HAP-1 (cell line): ENCODE results near the gene ANKRD16.

ENCODE experiments used
- DNase-seq, 2 experiments: peaks; one replicate each; pipeline ENCODE4 v3.0.0-alpha.2; 2016 to 2020; ENCODE audit warnings: low spot score in 2 of 2
- H3K27me3 ChIP-seq: fragments of 250-450 bp; sonication (Bioruptor Pico); 2 replicates; pipeline ENCODE4 v1.5.1; 2020; ENCODE audit warnings: low read depth, mild to moderate bottlenecking, moderate library complexity
- H3K36me3 ChIP-seq: fragments of 250-450 bp; sonication (Bioruptor Pico); replicated peaks from 2 replicates; pipeline ENCODE4 v1.5.1; 2020; ENCODE audit warnings: mild to moderate bottlenecking
- H3K4me1 ChIP-seq: fragments of 250-450 bp; sonication (Bioruptor Pico); 2 replicates; pipeline ENCODE4 v1.5.1; 2020; ENCODE audit warnings: mild to moderate bottlenecking
- H3K4me3 ChIP-seq: fragments of 250-450 bp; sonication (Bioruptor Pico); 2 replicates; pipeline ENCODE4 v1.5.1; 2020; ENCODE audit warnings: mild to moderate bottlenecking, moderate library complexity
- H3K9me3 ChIP-seq: fragments of 250-450 bp; sonication (Bioruptor Pico); 2 replicates; pipeline ENCODE4 v1.5.1; 2020; ENCODE audit warnings: mild to moderate bottlenecking, moderate library complexity
- in situ Hi-C: fragments of 300-500 bp; cut with MboI; formaldehyde crosslinking; loops from 3 replicates; pipeline ENCODE4 v1.14.3; 2020; ENCODE audit warnings: low sequenced_read_pairs, inconsistent platforms, mixed read lengths

Gene ANKRD16

DNA sequence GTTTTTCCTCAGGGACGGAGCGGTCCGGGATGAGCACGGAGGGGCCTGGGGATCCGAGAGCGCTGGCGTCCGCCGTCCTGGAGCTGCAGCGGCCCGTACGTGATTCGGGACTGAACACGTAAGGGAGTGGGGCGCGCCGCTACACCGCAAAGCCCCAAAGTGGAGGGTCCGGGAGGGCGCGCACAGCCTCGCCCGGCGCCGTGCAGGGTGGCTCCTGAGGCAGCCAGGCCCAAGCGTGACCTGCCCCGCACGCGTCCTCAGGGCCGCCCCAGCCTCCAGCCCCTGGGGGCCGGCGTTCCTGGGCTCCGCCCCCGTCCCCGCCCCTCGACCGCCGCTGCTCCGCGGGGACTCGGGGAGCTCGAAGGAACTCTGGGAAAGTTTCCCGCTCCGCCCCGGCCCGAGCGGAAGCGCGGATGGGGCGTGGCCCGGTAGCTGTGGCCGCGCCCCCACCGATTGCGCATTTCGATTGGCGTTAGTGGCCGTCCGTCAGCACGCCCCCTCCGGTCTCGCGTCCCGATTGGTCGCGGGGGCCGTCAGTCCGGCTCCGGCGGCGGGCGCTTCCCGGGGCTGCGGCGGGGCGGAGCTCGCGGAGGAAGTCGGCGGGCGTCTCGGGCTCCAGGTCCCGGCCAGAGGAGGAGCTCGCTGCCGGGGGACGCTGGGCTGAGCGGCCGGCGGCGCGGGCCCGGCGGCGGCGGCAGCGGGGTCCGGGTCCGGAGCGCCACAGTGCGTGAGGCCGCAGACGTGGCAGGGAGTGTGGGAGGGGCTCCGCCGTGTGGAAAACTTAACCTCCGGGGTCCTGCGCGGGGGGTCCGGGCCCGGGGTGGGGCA lies at the start of gene ANKRD16, which contains the start of gene FBH1:
TSS of gene ANKRD16 (minus strand) at position 270 of the 828 bp plus-strand sequence. CDS start 539 bp downstream, outside the sequence.
TSS of gene FBH1 (plus strand) at position 620 of the 828 bp plus-strand sequence. CDS start at position 723, 103 bp downstream.
- peak; percentile 91 to 98 for DNase-seq
- H3K4me3 ChIP-seq, result peak within 1 kb of the TSS; percentile 92
- H3K36me3 ChIP-seq, result peaks cover 38% of the 10 kb centered on the region
- in situ Hi-C loops, result no loop called here
- no peaks in the 10 kb centered on the region for H3K9me3 ChIP-seq
- no peaks in the 10 kb centered on the region for H3K27me3 ChIP-seq
- H3K4me1 ChIP-seq, result peaks cover 19% of the 10 kb centered on the region

GRCh38 chr10:5938291-5938690 lies 48.6 kb upstream of the ANKRD16 start:
- H3K27me3 ChIP-seq, result no peaks in the 10 kb centered on the region
- no peaks in the 10 kb centered on the region for H3K9me3 ChIP-seq
- in situ Hi-C loops, result no loop called here
- no peaks in the 10 kb centered on the region for H3K4me1 ChIP-seq
- peaks cover 28% of the 10 kb centered on the region for H3K36me3 ChIP-seq
- no peak for DNase-seq
- no peak overlapping the region for H3K4me3 ChIP-seq

DNA sequence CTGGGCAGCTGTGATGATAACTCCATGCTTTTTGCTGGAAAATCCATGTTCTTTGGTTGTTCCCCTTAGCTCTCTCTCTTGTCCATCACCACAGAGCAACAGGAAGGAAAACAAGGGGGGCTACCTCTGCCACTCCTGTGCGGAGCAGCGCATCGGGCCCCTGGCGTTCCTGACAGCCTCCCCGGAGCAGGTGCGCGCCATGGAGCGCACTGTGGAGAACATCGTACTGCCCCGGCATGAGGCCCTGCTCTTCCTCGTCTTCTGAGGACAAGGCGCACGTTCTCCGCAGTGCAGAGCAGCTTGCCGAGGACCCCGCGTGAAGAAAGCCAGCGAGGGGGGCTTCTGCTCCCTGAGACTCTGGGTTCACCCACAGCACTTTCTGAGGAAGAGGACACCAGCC lies 47.3 kb upstream of the ANKRD16 start:
- no peak for DNase-seq
- peaks cover 32% of the 10 kb centered on the region for H3K36me3 ChIP-seq
- H3K4me3 ChIP-seq, result no peak overlapping the region
- H3K27me3 ChIP-seq, result no peaks in the 10 kb centered on the region
- no peaks in the 10 kb centered on the region for H3K9me3 ChIP-seq
- no peaks in the 10 kb centered on the region for H3K4me1 ChIP-seq
- in situ Hi-C loops, result no loop called here

GRCh38 chr10:5935628-5936027 lies 45.9 kb upstream of the ANKRD16 start:
- no peaks in the 10 kb centered on the region for H3K27me3 ChIP-seq
- no peaks in the 10 kb centered on the region for H3K4me1 ChIP-seq
- DNase-seq, result no peak
- in situ Hi-C loops, result no loop called here
- H3K4me3 ChIP-seq, result no peak overlapping the region
- H3K9me3 ChIP-seq, result no peaks in the 10 kb centered on the region
- H3K36me3 ChIP-seq, result peaks cover 42% of the 10 kb centered on the region

GRCh38 chr10:5933909-5934546 lies 44.3 kb upstream of the ANKRD16 start:
- Histone ChIP-seq H3K4me1 (no peaks in the 10 kb centered on the region), H3K27me3 (no peaks in the 10 kb centered on the region), H3K9me3 (no peaks in the 10 kb centered on the region), H3K4me3 (no peak overlapping the region), H3K36me3 (peaks cover 53% of the 10 kb centered on the region)
- DNase-seq, result no peak
- in situ Hi-C loops, result no loop called here

DNA sequence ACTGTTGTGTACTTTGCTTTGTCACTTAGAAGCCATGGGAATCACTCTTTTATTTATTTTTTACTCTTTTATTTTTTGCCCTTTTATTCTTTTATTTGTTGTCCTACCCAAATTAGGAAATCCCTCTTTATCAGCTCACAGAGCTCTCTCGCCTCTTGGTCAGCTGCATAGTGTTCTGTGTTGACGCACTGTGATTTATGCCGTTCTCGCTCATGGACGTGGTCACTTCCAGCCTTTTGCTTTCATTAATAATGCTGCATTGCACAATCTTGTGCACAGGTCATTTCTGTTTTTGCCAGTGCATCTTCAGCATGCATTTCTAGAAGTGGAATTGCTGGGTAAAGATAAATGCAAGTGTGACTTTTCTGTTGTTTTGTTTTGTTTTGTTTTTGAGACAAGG lies 42.7 kb upstream of the ANKRD16 start:
- Histone ChIP-seq H3K9me3 (no peaks in the 10 kb centered on the region), H3K36me3 (peaks cover 59% of the 10 kb centered on the region), H3K27me3 (no peaks in the 10 kb centered on the region), H3K4me1 (no peaks in the 10 kb centered on the region), H3K4me3 (no peak overlapping the region)
- no peak for DNase-seq
- in situ Hi-C loops, result no loop called here

DNA sequence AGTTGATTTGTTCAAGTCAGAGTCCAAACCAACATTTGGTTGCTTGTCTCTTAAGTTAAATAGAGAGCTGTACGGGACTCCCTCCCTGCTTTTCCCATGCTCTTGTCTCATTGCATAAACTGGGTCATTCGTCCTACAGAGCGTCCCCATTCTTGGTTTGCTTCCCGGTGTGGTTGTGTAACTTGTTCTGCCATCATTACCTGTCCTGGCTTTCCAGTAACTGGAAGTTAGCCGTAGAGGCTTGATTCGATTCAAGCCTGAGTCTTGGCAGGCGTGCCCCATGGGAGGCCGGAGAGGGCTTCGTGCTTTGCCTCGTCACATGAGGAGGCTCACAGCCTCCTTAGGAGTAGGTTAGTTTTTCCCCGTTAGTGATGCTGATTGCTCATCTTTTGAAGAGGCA lies 40.6 kb upstream of the ANKRD16 start:
- in situ Hi-C loops, result no loop called here
- H3K9me3 ChIP-seq, result no peaks in the 10 kb centered on the region
- no peak for DNase-seq
- no peaks in the 10 kb centered on the region for H3K27me3 ChIP-seq
- no peak overlapping the region for H3K4me3 ChIP-seq
- peaks cover 61% of the 10 kb centered on the region for H3K36me3 ChIP-seq
- no peaks in the 10 kb centered on the region for H3K4me1 ChIP-seq

DNA sequence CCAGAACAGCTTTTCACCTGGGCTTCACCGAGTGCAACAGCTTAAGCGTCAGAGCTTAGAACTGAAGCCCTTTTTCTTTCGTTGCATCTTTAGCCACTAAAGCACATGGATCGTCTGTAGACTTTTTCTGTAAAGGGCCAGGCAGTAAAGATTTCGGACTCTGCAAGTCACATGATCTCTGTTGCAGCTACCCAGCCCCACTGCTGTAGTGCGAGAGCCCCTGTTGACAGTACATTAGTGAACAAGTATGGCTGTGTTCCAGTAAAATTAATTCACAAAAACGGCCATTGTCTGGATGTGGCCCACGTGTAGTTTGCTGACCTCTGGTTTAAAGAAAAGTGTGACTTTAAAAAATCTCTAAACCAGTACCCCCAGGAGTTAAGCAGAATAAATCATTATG lies 39.7 kb upstream of the ANKRD16 start:
- in situ Hi-C loops, result no loop called here
- no peak overlapping the region for H3K4me3 ChIP-seq
- H3K9me3 ChIP-seq, result no peaks in the 10 kb centered on the region
- no peak for DNase-seq
- H3K4me1 ChIP-seq, result no peaks in the 10 kb centered on the region
- H3K27me3 ChIP-seq, result no peaks in the 10 kb centered on the region
- peaks cover 63% of the 10 kb centered on the region for H3K36me3 ChIP-seq

GRCh38 chr10:5927306-5927705 lies 37.6 kb upstream of the ANKRD16 start:
- no peak for DNase-seq
- Histone ChIP-seq H3K36me3 (peaks cover 71% of the 10 kb centered on the region), H3K4me1 (no peaks in the 10 kb centered on the region), H3K27me3 (no peaks in the 10 kb centered on the region), H3K9me3 (no peaks in the 10 kb centered on the region), H3K4me3 (no peak overlapping the region)
- in situ Hi-C loops, result no loop called here

- in situ Hi-C loops, result no loop called here
- Histone ChIP-seq H3K27me3 (no peaks in the 10 kb centered on the region), H3K36me3 (peaks cover 71% of the 10 kb centered on the region), H3K9me3 (no peaks in the 10 kb centered on the region), H3K4me1 (no peaks in the 10 kb centered on the region), H3K4me3 (no peak overlapping the region)
- DNase-seq, result no peak
Measured at GRCh38 chr10:5924889-5925288, 35.2 kb upstream of the ANKRD16 start.

- H3K36me3 ChIP-seq, result peaks cover 68% of the 10 kb centered on the region
- no peak for DNase-seq
- in situ Hi-C loops, result no loop called here
Measured at GRCh38 chr10:5921746-5922145, 32.1 kb upstream of the ANKRD16 start.

GRCh38 chr10:5919568-5919967 lies 29.9 kb upstream of the ANKRD16 start:
- Histone ChIP-seq H3K4me1 (no peaks in the 10 kb centered on the region), H3K9me3 (no peaks in the 10 kb centered on the region), H3K36me3 (peaks cover 65% of the 10 kb centered on the region), H3K4me3 (no peak overlapping the region), H3K27me3 (no peaks in the 10 kb centered on the region)
- DNase-seq, result no peak
- in situ Hi-C loops, result no loop called here

More at GRCh38 chr10:5921746-5922145, 32.1 kb upstream of the ANKRD16 start:
- no peak overlapping the region for H3K4me3 ChIP-seq
- H3K9me3 ChIP-seq, result no peaks in the 10 kb centered on the region
- H3K27me3 ChIP-seq, result no peaks in the 10 kb centered on the region
- H3K4me1 ChIP-seq, result no peaks in the 10 kb centered on the region

- Histone ChIP-seq H3K4me1 (no peaks in the 10 kb centered on the region), H3K36me3 (peaks cover 73% of the 10 kb centered on the region)
- in situ Hi-C loops, result no loop called here
Measured at GRCh38 chr10:5918763-5919162, 29.1 kb upstream of the ANKRD16 start.

GRCh38 chr10:5917305-5917704 lies 27.6 kb upstream of the ANKRD16 start:
- Histone ChIP-seq H3K4me1 (no peaks in the 10 kb centered on the region), H3K9me3 (no peaks in the 10 kb centered on the region), H3K36me3 (peaks cover 72% of the 10 kb centered on the region), H3K27me3 (no peaks in the 10 kb centered on the region), H3K4me3 (no peak overlapping the region)
- in situ Hi-C loops, result no loop called here
- no peak for DNase-seq

More at GRCh38 chr10:5918763-5919162, 29.1 kb upstream of the ANKRD16 start:
- no peaks in the 10 kb centered on the region for H3K27me3 ChIP-seq
- no peaks in the 10 kb centered on the region for H3K9me3 ChIP-seq
- no peak for DNase-seq
- no peak overlapping the region for H3K4me3 ChIP-seq
